Activated T-cell treated with anti-CD3 and anti-CD28 coated beads, Interleukin-2, amount 50 U/mL, for 24 hours (primary cell): Measurements from ENCODE around the gene HDAC1.
A peak's percentile ranks its signal among the peaks of the same experiment; 100 is the strongest.

Source experiments
- DNase-seq: peaks from one replicate; pipeline ENCODE4 v3.0.0-alpha.2; 2020
- H3K27ac Mint-ChIP-seq: 2 replicates; pipeline ENCODE4 v1.8.0; 2020; ENCODE audit warnings: mild to moderate bottlenecking, mixed read lengths
- H3K27me3 Mint-ChIP-seq: 2 replicates; pipeline ENCODE4 v1.8.0; 2020; ENCODE audit warnings: mixed read lengths
- H3K36me3 Mint-ChIP-seq: 2 replicates; pipeline ENCODE4 v1.8.0; 2020; ENCODE audit warnings: low read depth, mixed read lengths
- H3K4me1 Mint-ChIP-seq: 2 replicates; pipeline ENCODE4 v1.8.0; 2020; ENCODE audit warnings: low read depth, mixed read lengths
- H3K4me3 Mint-ChIP-seq: 2 replicates; pipeline ENCODE4 v1.8.0; 2020; ENCODE audit warnings: mild to moderate bottlenecking, moderate library complexity, mixed read lengths
- H3K9me3 Mint-ChIP-seq: 2 replicates; pipeline ENCODE4 v1.8.0; 2020; ENCODE audit warnings: mixed read lengths

Gene HDAC1

GRCh38 chr1:32356478-32356877, 64.6 kb downstream of the HDAC1 start:
- peaks cover 11% of the 10 kb centered on the region for H3K4me1 Mint-ChIP-seq
- no peak overlapping the region for H3K4me3 Mint-ChIP-seq
- no peak overlapping the region for H3K27ac Mint-ChIP-seq
- H3K9me3 Mint-ChIP-seq = no peaks in the 10 kb centered on the region
- peaks cover 7% of the 10 kb centered on the region for H3K27me3 Mint-ChIP-seq
- no peak for DNase-seq
- H3K36me3 Mint-ChIP-seq = peaks cover 3% of the 10 kb centered on the region

DNA sequence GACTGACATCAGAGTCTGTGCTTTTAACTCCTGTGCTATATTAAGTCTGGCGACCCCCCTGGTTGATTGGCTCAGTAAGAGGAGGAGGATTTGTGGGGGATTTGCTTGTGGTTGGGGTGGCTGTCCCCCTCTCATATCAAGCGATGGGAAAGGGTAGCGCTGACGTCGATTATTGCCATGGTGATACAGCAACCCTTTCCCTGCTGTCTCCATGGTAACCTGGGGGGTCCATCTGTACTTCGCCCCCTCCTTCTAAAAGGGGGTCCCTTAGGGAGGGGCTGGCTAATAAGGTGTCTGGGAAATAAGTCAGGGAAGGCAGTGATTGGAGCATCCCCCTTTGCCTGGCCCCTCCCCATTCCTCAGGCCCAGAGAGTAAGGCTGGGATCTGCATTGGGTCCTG, 65.7 kb downstream of the HDAC1 start:
- Mint-ChIP-seq H3K4me3 (no peak overlapping the region), H3K4me1 (peaks cover 12% of the 10 kb centered on the region), H3K27ac (no peak overlapping the region), H3K9me3 (no peaks in the 10 kb centered on the region), H3K36me3 (peaks cover 8% of the 10 kb centered on the region), H3K27me3 (peaks cover 7% of the 10 kb centered on the region)
- DNase-seq = no peak

- Mint-ChIP-seq H3K9me3 (no peaks in the 10 kb centered on the region), H3K4me1 (peaks cover 12% of the 10 kb centered on the region), H3K4me3 (no peak overlapping the region), H3K27me3 (peaks cover 7% of the 10 kb centered on the region), H3K27ac (no peak overlapping the region), H3K36me3 (peaks cover 15% of the 10 kb centered on the region)
- DNase-seq = no peak
Measured at GRCh38 chr1:32358435-32358834, 66.6 kb downstream of the HDAC1 start.

DNA sequence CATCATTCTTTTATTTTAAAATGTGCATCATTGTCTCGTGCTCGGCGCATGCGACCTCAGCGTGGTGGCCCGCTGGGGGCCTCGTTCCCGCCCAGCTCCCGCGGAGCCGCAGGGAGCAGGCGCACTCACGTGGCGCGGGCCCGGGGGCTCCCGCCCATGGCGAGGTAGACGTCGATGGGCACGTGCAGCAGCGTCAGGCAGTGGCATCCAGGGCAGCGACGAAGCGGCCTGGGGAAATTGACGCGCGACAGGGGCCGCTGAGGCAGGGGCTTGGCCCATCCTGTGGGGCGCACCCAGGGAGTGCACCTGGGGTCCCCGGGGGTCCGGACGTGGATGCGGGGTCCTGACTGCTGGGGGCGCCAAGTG, 69.4 kb downstream of the HDAC1 start:
- Mint-ChIP-seq H3K36me3 (peaks cover 38% of the 10 kb centered on the region), H3K9me3 (no peaks in the 10 kb centered on the region), H3K27ac (no peak overlapping the region), H3K4me3 (no peak overlapping the region), H3K27me3 (peaks cover 7% of the 10 kb centered on the region), H3K4me1 (peaks cover 14% of the 10 kb centered on the region)
- no peak for DNase-seq

DNA sequence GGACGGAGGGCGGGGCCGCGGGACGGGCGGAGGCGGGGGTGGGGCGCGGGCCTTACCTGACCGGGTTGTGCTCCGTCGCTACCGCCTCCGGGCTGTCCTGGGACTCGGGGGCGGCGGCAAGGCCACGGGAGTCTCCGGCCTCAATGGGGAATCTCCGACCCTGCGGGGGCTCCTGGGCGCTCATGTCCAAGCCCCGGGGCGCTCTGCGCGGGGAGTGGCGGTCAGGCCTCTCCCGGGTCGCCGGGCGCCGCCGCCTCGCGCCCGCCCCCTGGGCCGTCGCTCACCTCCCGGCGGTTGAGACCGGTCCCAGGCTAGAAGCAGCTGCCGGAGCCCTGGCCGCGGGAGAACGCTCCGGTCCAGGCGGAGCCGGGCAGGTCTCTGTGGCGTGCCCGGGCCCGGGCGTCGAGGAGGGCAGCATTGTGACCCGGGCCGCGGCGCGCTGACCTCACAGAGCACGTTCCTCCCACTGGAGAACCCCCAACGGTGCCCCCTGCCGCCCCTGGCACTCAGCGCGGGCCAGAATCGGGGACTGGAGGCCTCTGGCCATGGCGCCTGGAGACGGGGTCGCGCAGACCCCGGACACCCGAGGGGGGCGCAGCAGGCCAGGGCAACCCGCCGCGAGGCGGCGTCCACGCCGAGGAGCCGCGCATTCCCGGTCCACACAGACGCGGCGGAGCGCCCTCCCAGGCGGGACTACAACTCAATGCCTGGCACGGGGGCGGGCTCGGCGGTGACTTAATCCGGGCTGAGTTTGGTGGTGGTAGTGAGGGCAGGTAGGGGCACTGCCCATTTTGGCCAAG, 70.0 kb downstream of the HDAC1 start:
- Mint-ChIP-seq H3K9me3 (no peaks in the 10 kb centered on the region), H3K27me3 (peaks cover 7% of the 10 kb centered on the region), H3K4me3 (peak overlapping the region; percentile 4), H3K36me3 (peaks cover 44% of the 10 kb centered on the region), H3K27ac (no peak overlapping the region), H3K4me1 (peaks cover 14% of the 10 kb centered on the region)
- DNase-seq = peak; percentile 64

- H3K4me3 Mint-ChIP-seq = peak within 1 kb of the TSS; percentile 4
- peaks cover 52% of the 10 kb centered on the region for H3K36me3 Mint-ChIP-seq
Measured at GRCh38 chr1:32362474-32363313, 70.8 kb downstream of the HDAC1 start, which contains the start of the genes FAM229A and TSSK3. FAM229A (minus strand) TSS chr1:32362485; CDS start chr1:32362091, 394 bp downstream. TSSK3 (plus strand) TSS chr1:32362539; CDS start chr1:32362702, 163 bp downstream.

DNA sequence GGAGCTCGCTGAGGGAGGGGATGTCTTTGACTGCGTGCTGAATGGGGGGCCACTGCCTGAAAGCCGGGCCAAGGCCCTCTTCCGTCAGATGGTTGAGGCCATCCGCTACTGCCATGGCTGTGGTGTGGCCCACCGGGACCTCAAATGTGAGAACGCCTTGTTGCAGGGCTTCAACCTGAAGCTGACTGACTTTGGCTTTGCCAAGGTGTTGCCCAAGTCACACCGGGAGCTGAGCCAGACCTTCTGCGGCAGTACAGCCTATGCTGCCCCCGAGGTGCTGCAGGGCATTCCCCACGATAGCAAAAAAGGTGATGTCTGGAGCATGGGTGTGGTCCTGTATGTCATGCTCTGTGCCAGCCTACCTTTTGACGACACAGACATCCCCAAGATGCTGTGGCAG, 71.8 kb downstream of the HDAC1 start:
- Mint-ChIP-seq H3K4me3 (no peak overlapping the region), H3K36me3 (peaks cover 62% of the 10 kb centered on the region)

More at GRCh38 chr1:32362474-32363313, 70.8 kb downstream of the HDAC1 start, which contains the start of the genes FAM229A and TSSK3:
- H3K27me3 Mint-ChIP-seq = peaks cover 7% of the 10 kb centered on the region
- H3K27ac Mint-ChIP-seq = no peak within 1 kb of the TSS
- no peaks in the 10 kb centered on the region for H3K9me3 Mint-ChIP-seq
- DNase-seq = no peak
- H3K4me1 Mint-ChIP-seq = peaks cover 14% of the 10 kb centered on the region

GRCh38 chr1:32364836-32365235, 73.0 kb downstream of the HDAC1 start:
- DNase-seq = no peak
- Mint-ChIP-seq H3K4me1 (peaks cover 11% of the 10 kb centered on the region), H3K4me3 (no peak overlapping the region), H3K9me3 (no peaks in the 10 kb centered on the region), H3K27ac (no peak overlapping the region), H3K36me3 (peaks cover 72% of the 10 kb centered on the region), H3K27me3 (peaks cover 7% of the 10 kb centered on the region)

More for the DNA sequence above, 71.8 kb downstream of the HDAC1 start:
- Mint-ChIP-seq H3K27me3 (peaks cover 7% of the 10 kb centered on the region), H3K4me1 (peaks cover 14% of the 10 kb centered on the region), H3K27ac (no peak overlapping the region), H3K9me3 (no peaks in the 10 kb centered on the region)
- DNase-seq = no peak

- DNase-seq = no peak
- H3K4me1 Mint-ChIP-seq = peaks cover 10% of the 10 kb centered on the region
- H3K27me3 Mint-ChIP-seq = peaks cover 6% of the 10 kb centered on the region
- H3K9me3 Mint-ChIP-seq = no peaks in the 10 kb centered on the region
- peaks cover 72% of the 10 kb centered on the region for H3K36me3 Mint-ChIP-seq
- H3K4me3 Mint-ChIP-seq = no peak overlapping the region
- H3K27ac Mint-ChIP-seq = peak overlapping the region; percentile 63
Measured at GRCh38 chr1:32365445-32365844, 73.6 kb downstream of the HDAC1 start.

DNA sequence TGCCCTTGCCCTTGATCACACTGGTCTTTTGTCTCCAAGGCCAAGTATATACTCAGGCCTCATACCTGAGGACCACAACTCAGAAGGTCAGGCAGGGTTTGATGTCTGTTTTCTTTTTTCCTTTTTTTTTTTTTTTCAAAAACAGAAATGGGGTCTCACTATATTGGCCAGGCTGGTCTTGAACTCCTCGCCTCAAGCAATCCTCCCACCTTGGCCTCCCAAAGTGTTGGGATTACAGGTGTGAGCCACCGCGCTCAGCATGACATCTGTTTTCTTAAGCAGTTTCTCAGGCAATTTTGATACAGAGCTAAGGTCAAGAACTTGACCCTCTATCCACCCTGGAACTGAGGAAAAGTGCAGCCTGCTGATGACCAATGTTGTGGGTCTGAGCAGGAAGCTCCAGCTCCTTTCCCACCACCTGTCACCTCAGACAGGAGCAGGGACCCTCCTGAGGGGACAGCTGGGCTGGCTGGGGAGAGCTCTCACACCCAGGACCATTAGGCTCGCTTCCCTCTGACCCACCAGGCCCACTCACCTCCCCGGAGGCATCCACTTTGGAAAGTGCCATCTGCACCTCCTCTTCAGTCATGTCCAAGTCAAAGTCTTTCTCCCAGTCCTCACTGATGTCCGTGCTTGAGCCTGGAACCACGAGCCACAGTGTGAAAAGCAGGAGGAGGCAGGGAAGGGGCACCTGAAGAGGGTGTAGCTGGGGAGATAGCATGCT, 76.2 kb downstream of the HDAC1 start:
- no peaks in the 10 kb centered on the region for H3K9me3 Mint-ChIP-seq
- H3K4me1 Mint-ChIP-seq = peaks cover 15% of the 10 kb centered on the region
- H3K36me3 Mint-ChIP-seq = peaks cover 76% of the 10 kb centered on the region
- no peak for DNase-seq
- H3K27me3 Mint-ChIP-seq = no peaks in the 10 kb centered on the region
- no peak overlapping the region for H3K27ac Mint-ChIP-seq
- H3K4me3 Mint-ChIP-seq = no peak overlapping the region

DNA sequence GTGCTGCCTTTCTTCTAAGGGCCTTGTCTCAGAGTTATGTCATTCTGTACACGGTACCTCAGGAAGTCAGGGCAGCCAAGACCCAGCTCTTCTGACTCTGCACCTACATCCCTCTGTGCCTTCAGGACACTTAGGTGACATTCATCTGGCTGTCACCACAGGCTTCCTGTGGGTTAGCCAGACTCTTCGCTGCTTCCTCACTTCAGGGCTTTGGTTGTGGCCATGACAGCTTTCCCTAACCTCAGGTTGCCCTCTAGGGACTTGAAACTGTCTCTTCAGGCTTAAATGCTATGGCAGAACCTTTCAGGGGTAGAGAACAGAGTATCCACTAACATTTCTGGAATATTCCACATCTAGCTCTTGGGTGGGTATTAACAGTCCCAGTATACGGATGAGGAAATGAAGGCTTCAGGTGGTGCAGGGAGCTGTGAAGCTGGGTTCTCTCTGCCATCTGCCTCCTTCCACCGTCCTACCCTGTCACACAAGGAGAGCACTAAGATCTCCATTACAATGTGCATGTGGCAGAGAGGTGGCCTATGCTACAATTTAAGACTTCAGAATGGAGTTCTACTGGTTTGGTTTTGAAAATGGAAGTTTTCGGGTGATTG, 80.4 kb downstream of the HDAC1 start:
- Mint-ChIP-seq H3K9me3 (no peaks in the 10 kb centered on the region), H3K36me3 (peaks cover 79% of the 10 kb centered on the region), H3K4me1 (peaks cover 16% of the 10 kb centered on the region), H3K27me3 (no peaks in the 10 kb centered on the region), H3K4me3 (no peak overlapping the region), H3K27ac (peak overlapping the region; percentile 47)
- no peak for DNase-seq

GRCh38 chr1:32373996-32374592, 82.2 kb downstream of the HDAC1 start:
- peak overlapping the region; percentile 18 for H3K27ac Mint-ChIP-seq
- H3K9me3 Mint-ChIP-seq = no peaks in the 10 kb centered on the region
- H3K4me3 Mint-ChIP-seq = no peak overlapping the region
- no peaks in the 10 kb centered on the region for H3K27me3 Mint-ChIP-seq
- H3K4me1 Mint-ChIP-seq = peaks cover 16% of the 10 kb centered on the region
- H3K36me3 Mint-ChIP-seq = peaks cover 79% of the 10 kb centered on the region
- no peak for DNase-seq

DNA sequence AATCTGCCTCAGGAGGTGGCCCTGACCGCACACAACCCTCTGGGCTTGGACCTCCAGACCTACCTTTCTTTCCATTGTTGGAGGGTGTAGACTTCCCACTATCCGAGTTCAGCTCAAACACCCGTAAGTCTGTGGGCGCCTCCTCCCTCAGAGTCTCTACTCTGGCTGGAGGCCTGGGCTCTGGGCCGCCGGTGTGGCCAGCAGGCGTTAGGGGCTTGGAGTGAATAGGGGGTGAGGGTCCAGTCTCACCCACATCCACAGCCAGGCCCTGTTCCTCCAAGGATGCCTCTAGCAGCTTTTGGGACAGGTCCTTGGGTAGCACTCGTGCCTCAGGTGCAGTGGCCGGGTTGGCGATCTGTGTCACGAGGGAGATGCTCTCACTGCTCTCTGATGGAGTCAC, 84.3 kb downstream of the HDAC1 start:
- no peak overlapping the region for H3K4me3 Mint-ChIP-seq
- H3K36me3 Mint-ChIP-seq = peaks cover 94% of the 10 kb centered on the region
- DNase-seq = no peak
- no peaks in the 10 kb centered on the region for H3K9me3 Mint-ChIP-seq
- H3K27me3 Mint-ChIP-seq = no peaks in the 10 kb centered on the region
- H3K27ac Mint-ChIP-seq = no peak overlapping the region
- H3K4me1 Mint-ChIP-seq = peaks cover 16% of the 10 kb centered on the region
